SJSA1 (cell line): ENCODE measurements around the gene GNAQ. TPM values are rescaled to one million over a fixed set of nuclear protein-coding genes. Genes with fewer than 3 reads are reported as not detected.

Experiments
- DNase-seq, 2 experiments: peaks; one replicate each; pipeline ENCODE4 v3.0.0-alpha.2; 2015 to 2020; ENCODE audit warnings: low spot score in 2 of 2, low read depth in 1 of 2
- H3K27ac ChIP-seq: fragments of 250-450 bp; sonication (Bioruptor Pico); 2 replicates; pipeline ENCODE4 v1.5.1; 2020; ENCODE audit warnings: mild to moderate bottlenecking, moderate library complexity
- H3K27me3 ChIP-seq: fragments of 250-450 bp; sonication (Bioruptor Pico); replicated peaks from 2 replicates; pipeline ENCODE4 v1.5.1; 2020; ENCODE audit warnings: mild to moderate bottlenecking, moderate library complexity
- H3K36me3 ChIP-seq: fragments of 250-450 bp; sonication (Bioruptor Pico); 2 replicates; pipeline ENCODE4 v1.5.1; 2020; ENCODE audit warnings: mild to moderate bottlenecking
- H3K4me1 ChIP-seq: fragments of 250-450 bp; sonication (Bioruptor Pico); replicated peaks from 2 replicates; pipeline ENCODE4 v1.6.1; 2021; ENCODE audit warnings: mild to moderate bottlenecking
- H3K4me3 ChIP-seq: fragments of 250-450 bp; sonication (Bioruptor Pico); 2 replicates; pipeline ENCODE4 v1.5.1; 2020; ENCODE audit warnings: mild to moderate bottlenecking
- H3K9me3 ChIP-seq: fragments of 250-450 bp; sonication (Bioruptor Pico); replicated peaks from 2 replicates; pipeline ENCODE4 v1.5.1; 2020; ENCODE audit warnings: mild to moderate bottlenecking
- total RNA-seq: library from RNA; depleted of rRNA; stranded (reverse); fragments of >200 nt; shearing (Covaris generic); gene quantifications from 2 replicates; pipeline ENCODE4 v1.2.3, GENCODE V29; 2014

Gene GNAQ
- total RNA-seq, 1 experiment from 2014 or later, result 46.2 TPM

DNA sequence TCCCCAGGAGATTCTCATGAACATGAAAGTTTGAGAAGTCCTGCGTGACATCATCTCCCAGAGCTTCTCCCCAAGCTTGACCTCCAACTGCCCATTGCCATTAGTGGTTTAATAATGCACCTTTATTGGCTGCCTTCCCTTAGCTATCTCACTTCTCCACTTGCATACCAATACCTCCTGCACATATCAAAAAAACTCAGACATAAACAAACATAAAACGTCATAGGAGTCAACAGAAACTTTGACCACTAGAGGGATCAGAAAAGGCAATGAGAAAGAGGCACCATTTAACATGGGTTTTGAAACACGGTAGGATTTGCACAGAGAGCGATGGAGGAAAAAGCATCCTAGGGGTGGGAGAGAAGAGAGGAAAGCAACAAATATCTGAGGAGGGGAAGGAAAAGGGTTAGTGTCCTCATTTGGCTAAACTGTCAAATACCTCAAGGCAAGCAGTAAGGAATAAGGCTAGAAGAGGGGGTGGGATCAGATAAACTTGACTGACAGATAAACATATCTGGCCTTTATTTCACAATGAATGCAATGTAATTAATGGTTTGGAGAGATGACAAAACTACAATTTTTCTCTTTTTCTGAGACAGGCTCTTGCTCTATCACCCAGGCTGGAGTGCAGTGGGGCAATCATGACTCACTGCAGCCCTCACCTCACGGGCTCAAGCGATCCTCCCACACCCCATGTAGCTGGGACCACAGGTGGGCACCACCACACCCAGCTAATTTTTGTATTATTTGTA, 27.0 kb downstream of the GNAQ start:
- H3K4me3 ChIP-seq, result no peak overlapping the region
- no peak for DNase-seq
- H3K27me3 ChIP-seq, result no peaks in the 10 kb centered on the region
- peaks cover 3% of the 10 kb centered on the region for H3K36me3 ChIP-seq
- H3K9me3 ChIP-seq, result no peaks in the 10 kb centered on the region
- peaks cover 21% of the 10 kb centered on the region for H3K4me1 ChIP-seq
- no peak overlapping the region for H3K27ac ChIP-seq

DNA sequence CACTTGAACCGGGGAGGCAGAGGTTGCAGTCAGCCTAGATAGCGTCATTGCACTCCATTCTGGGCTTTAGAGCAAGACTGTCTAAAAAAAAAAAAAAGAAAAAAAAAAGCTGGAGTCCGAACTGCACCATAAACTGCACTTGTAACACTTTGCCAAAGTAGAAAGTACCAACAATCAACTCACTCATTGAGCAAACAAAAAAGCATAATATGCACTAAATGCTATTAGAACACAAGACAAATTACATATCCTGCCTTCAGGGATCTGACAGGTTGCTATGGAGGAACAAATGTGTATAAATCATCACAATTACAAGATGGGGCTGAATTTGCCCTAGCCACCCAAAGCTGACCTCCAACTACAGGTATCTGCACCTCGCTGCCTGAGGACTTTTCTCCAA, 27.9 kb downstream of the GNAQ start:
- Histone ChIP-seq H3K9me3 (no peaks in the 10 kb centered on the region), H3K27me3 (no peaks in the 10 kb centered on the region), H3K4me1 (peaks cover 27% of the 10 kb centered on the region), H3K27ac (no peak overlapping the region), H3K36me3 (peaks cover 3% of the 10 kb centered on the region), H3K4me3 (no peak overlapping the region)
- no peak for DNase-seq

DNA sequence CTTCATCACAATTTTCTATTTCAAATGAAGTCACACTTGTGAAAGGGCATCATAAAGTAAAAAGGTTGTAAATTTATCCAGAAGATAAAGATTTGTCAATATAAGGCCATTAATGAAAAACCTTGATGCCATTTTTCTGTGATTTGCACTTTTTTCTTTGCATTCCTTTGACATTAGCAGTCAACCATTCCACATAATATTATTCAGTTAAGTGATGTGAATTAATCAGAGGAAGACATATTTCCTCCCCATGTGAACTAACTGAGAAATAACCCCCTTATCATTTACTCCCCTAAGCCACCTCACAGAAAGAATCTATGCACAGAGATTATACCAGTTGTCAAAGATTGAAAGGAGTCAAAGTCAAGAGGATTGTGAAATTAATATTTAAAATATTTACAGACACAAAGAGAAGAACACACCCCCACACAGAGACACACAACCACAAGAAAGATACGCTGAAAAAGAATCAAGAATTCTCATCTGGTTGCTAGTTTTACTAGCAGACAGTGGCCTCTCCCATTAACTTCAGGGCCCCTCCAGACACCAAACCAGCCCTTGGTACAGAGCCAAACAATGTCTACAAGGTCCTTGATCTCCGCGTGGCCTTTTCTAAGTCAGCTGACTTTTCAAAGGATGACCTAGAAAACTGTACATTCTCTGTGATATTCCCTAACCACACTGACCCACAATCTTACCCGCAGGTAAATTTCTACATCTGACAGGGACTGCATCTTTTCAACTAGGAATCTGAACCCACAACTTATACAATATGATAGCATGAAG, 29.5 kb downstream of the GNAQ start:
- peaks cover 3% of the 10 kb centered on the region for H3K36me3 ChIP-seq
- H3K4me1 ChIP-seq, result peaks cover 27% of the 10 kb centered on the region
- no peaks in the 10 kb centered on the region for H3K9me3 ChIP-seq
- peak overlapping the region; percentile 20; the same call in 1 of the 2 replicates for H3K27ac ChIP-seq
- no peaks in the 10 kb centered on the region for H3K27me3 ChIP-seq
- no peak for DNase-seq
- no peak overlapping the region for H3K4me3 ChIP-seq

DNA sequence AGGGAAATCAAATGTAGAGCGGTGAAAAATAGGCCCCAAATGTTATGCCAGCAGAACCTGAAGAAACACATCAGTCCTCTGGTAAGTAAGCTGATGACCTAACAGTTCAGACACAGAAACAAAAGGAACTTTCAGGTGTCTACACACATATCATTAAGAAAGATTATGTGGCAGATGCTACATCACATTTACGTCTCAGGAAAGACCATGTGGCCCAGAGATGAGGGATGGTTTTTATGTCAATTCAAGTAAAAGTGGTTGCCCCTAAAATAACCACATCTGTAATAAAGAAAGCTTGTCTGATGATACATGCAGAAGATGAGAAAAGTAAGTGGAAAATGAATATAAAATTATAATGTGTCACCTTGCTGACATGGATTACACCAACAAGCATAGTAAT, 31.4 kb downstream of the GNAQ start:
- DNase-seq, result no peak
- Histone ChIP-seq H3K9me3 (no peaks in the 10 kb centered on the region), H3K4me3 (no peak overlapping the region), H3K27ac (no peak overlapping the region), H3K36me3 (no peaks in the 10 kb centered on the region; the same call in none of the 2 replicates), H3K27me3 (no peaks in the 10 kb centered on the region), H3K4me1 (peaks cover 30% of the 10 kb centered on the region)

DNA sequence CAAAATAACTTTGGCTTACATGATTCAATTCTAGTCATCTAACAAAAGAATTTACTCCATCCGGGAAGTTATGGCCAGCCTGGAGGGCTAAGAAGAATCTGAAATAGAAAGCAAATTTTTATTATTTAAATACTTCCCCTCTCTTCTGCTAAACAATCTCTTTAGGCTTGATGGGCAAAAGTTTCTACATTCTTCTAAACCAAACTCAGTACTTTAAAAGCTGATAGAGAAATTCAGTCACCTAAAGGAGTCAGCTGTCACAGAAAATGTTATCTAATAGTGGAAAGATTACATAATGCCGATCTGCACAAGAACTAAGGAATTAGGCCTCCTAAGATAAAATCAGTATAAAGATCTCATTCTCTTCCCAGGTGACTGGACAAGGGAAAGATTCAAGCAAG, 32.4 kb downstream of the GNAQ start:
- H3K27ac ChIP-seq, result peak overlapping the region; percentile 49
- H3K36me3 ChIP-seq, result no peaks in the 10 kb centered on the region; the same call in 1 of the 2 replicates
- peaks cover 22% of the 10 kb centered on the region for H3K4me1 ChIP-seq
- DNase-seq, result peak in 1 of 2 experiments; percentile 21
- H3K27me3 ChIP-seq, result no peaks in the 10 kb centered on the region
- no peak overlapping the region for H3K4me3 ChIP-seq
- no peaks in the 10 kb centered on the region for H3K9me3 ChIP-seq

DNA sequence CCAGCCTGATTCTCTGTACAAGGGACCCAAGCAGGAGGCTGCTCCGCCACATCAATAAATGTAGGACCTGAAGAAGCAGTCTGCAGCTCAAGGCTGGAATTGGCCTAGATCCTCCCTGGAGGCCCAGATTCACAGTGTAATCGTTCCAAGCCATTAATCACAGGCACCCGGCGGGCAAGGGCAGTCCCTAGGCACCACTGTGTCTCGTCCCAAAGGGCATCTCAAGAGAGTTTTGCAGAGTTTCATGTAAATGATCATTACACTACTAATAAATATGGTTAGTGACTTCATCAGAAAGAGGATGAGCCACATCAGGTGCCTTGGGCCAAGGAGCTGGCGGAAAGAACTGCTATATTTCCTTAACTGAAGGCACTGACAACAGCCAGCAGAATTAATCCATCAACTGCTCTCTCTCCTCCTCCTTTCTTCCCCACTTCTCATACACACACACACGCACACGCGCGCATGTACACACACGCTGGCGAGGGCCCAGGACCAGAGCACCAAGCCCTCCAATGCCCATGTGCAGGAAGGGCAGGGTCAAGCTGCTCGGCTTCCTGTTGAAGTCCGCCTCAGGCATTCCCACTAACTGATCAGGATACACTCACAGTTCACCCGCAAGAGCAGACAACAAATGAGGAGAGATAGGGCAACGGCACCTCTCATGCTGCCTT, 33.9 kb downstream of the GNAQ start:
- Histone ChIP-seq H3K9me3 (no peaks in the 10 kb centered on the region), H3K36me3 (no peaks in the 10 kb centered on the region; the same call in 1 of the 2 replicates), H3K27me3 (no peaks in the 10 kb centered on the region), H3K4me1 (peaks cover 22% of the 10 kb centered on the region), H3K4me3 (no peak overlapping the region), H3K27ac (no peak overlapping the region)
- no peak for DNase-seq

DNA sequence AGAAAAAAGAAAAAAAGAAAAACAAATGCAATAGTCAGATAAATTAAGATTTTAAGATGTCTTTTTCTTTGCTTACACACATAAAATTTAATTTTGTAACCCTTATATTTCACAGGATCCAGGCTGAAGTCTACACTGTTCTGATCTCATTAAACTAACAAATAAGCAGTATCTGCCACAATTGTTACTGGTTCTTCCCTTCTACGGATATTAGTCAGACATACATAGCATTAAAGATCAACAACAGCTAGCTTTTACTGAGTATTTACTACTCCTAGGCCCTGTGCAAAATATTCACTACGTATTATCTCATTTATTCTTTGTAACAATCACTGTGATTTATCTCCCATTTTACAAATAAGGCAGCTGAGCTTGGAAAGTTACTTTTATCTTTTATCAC, 34.9 kb downstream of the GNAQ start:
- Histone ChIP-seq H3K36me3 (peaks cover 4% of the 10 kb centered on the region), H3K27ac (no peak overlapping the region), H3K4me1 (peaks cover 12% of the 10 kb centered on the region), H3K4me3 (no peak overlapping the region), H3K27me3 (no peaks in the 10 kb centered on the region), H3K9me3 (no peaks in the 10 kb centered on the region)
- DNase-seq, result no peak

DNA sequence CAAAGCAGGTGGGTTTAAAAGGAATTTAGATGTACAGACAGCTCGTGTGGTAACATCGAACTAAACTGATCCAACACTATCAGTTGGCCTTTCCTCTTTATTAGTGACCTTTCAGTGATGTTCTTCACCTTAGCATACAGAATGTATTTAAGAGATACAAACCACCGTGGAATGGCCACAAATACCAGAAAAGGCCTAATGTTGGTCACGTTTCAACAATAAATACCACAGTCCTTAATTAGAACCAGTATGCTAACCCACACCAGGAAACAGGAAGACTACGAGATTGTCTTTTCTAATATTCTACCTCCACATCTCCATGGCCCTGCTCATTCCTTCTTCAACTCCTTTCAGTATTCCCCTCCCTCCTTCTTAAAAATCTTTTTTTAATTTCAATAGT, 40.4 kb downstream of the GNAQ start:
- Histone ChIP-seq H3K9me3 (no peaks in the 10 kb centered on the region), H3K36me3 (peaks cover 4% of the 10 kb centered on the region; the same call in 1 of the 2 replicates), H3K4me1 (no peaks in the 10 kb centered on the region), H3K27ac (no peak overlapping the region), H3K27me3 (no peaks in the 10 kb centered on the region), H3K4me3 (no peak overlapping the region)
- no peak for DNase-seq

DNA sequence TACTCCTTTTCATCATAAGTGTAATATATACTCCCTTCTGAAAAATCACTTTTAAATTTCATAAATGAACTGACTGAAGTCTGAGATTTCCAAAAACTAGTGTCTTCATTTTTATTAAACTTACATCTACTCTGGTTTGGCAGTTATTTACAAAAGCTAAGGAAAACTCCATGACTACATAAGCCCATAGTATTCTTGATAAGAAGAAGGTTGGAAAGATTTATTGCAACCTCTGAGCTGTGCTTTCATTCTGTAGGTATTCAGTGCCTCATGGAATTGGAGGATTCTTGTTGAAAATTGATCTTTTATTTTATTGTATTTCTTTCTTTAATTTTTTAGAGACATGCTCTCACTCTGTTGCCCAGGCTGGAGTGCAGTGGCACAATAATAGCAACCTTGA, 41.7 kb downstream of the GNAQ start:
- no peak for DNase-seq
- Histone ChIP-seq H3K27ac (no peak overlapping the region), H3K36me3 (peaks cover 4% of the 10 kb centered on the region; the same call in 1 of the 2 replicates), H3K4me3 (no peak overlapping the region), H3K4me1 (no peaks in the 10 kb centered on the region), H3K9me3 (no peaks in the 10 kb centered on the region), H3K27me3 (no peaks in the 10 kb centered on the region)

DNA sequence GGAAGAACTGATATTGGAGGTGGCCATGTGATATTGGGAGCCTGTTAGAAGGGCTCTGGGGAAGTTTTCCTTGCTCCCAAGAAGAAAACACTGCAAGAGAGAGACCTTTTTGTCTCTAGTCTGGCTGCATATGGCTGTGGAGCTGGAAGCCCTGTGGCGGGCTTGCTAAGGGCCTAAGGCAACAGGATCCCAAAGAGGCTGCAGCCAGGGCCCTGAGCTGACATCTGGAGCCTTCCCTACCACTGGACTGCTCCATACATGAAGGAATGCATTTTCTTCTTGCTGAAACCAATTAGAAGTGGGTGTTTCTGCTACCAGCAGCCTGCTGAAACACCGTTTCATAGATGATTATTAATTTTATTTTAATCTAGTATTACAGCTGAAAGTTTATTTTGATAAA, 42.2 kb downstream of the GNAQ start:
- no peak overlapping the region for H3K27ac ChIP-seq
- H3K4me3 ChIP-seq, result no peak overlapping the region
- no peaks in the 10 kb centered on the region for H3K27me3 ChIP-seq
- DNase-seq, result no peak
- peaks cover 4% of the 10 kb centered on the region; the same call in 1 of the 2 replicates for H3K36me3 ChIP-seq
- no peaks in the 10 kb centered on the region for H3K4me1 ChIP-seq
- H3K9me3 ChIP-seq, result no peaks in the 10 kb centered on the region

DNA sequence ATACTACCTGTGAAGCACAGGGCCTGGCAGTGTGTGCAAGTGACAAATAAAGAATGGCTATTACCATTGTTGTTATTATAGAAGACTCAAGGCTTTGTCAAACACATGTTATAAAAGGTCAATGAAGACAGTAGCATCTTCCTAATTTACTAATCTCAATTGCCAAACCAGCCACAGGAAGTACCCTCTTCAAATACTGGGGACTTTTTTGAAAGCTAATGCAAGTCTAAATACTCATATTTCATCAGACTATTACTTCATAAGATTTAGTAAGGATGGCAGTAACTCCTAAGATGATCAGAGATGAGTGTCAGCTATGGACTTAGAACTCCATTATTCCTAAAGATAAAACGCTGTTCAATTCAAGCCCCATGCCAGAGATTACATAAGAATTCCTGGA, 43.0 kb downstream of the GNAQ start:
- H3K27me3 ChIP-seq, result no peaks in the 10 kb centered on the region
- H3K9me3 ChIP-seq, result no peaks in the 10 kb centered on the region
- DNase-seq, result no peak
- no peak overlapping the region for H3K27ac ChIP-seq
- no peak overlapping the region for H3K4me3 ChIP-seq
- peaks cover 4% of the 10 kb centered on the region; the same call in 1 of the 2 replicates for H3K36me3 ChIP-seq
- H3K4me1 ChIP-seq, result no peaks in the 10 kb centered on the region

DNA sequence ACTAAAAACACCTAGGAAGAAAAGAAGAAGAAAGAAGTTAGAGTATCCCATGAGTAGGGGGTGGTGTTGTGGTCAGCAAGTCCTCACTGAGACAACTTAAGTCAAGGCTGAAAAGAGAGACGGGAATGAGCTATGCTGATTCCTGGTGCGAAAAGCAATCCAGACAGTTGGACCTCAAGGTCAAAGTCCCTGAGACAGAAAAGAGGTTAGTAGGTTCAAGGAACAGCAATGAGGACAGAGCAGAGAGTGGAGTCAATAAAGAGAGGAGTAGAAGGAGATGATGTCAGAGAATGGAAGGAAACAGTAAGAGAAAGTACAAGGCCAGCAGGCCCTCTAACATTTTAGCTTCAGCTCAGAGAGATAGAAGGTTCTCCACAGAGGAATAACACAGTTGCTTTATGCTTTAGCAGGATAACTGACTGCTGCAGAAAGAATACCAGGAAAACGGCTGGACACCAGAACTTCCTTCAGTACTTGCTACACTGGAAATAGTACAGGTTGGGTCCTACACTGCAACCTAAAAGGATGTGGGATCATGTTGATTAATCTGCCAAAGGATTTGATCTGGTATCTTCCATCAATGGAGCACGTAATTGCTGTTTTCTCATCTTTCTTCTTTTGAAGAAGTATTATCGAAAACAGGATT, 43.6 kb downstream of the GNAQ start:
- no peaks in the 10 kb centered on the region for H3K9me3 ChIP-seq
- H3K27ac ChIP-seq, result no peak overlapping the region
- no peak for DNase-seq
- no peaks in the 10 kb centered on the region for H3K27me3 ChIP-seq
- H3K36me3 ChIP-seq, result peaks cover 4% of the 10 kb centered on the region; the same call in 1 of the 2 replicates
- H3K4me3 ChIP-seq, result no peak overlapping the region
- no peaks in the 10 kb centered on the region for H3K4me1 ChIP-seq

DNA sequence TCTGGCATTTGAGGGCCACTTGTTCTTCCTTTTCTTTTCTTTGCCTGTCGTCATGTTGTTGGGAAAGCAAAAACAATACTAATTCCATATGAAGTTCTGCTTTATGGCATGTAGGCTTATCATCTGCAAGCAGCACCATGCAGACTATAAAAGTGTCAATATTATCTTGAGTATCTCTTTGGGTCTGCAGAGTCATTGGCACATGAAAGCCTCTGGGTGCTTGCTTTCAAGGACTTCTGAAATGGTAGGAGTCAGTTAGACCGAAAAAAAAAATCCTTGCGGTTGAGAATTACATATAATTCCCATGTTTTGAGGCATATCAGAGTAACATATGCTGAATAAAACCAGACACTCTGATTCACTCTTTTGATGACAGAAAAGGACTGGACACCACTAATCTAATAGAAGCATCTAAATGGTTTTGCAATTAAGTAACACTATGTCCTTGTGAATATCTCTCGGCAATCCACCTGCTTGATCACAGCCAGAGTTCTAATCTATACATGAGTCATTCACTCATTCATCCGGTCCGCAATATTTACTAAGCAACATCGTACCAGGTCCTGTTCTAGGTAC, 44.4 kb downstream of the GNAQ start:
- no peaks in the 10 kb centered on the region for H3K27me3 ChIP-seq
- H3K4me1 ChIP-seq, result no peaks in the 10 kb centered on the region
- no peak for DNase-seq
- peaks cover 4% of the 10 kb centered on the region; the same call in 1 of the 2 replicates for H3K36me3 ChIP-seq
- H3K4me3 ChIP-seq, result no peak overlapping the region
- no peaks in the 10 kb centered on the region for H3K9me3 ChIP-seq
- H3K27ac ChIP-seq, result no peak overlapping the region
